SU-DHL-6 (cell line): Measurements from ENCODE around the gene AFAP1.

ENCODE experiments used
- EZH2phosphoT487 ChIP-seq: fragments of 200-600 bp; sonication (generic), shearing (Covaris generic); conservative IDR thresholded peaks from 2 replicates; pipeline ENCODE4 v1.6.1; 2018; ENCODE audit warnings: mild to moderate bottlenecking, antibody characterized with exemption, low read length, moderate library complexity, mixed read lengths
- TF ChIP-seq, protein P1 (sequence below): fragments of 200-600 bp; sonication (generic); IDR thresholded peaks from one replicate; pipeline ENCODE4 v1.5.1; 2017; ENCODE audit warnings: antibody characterized with exemption, mild to moderate bottlenecking, low read length, moderate library complexity; ENCODE audit not compliant: insufficient read depth, poor library complexity, severe bottlenecking

DNA sequence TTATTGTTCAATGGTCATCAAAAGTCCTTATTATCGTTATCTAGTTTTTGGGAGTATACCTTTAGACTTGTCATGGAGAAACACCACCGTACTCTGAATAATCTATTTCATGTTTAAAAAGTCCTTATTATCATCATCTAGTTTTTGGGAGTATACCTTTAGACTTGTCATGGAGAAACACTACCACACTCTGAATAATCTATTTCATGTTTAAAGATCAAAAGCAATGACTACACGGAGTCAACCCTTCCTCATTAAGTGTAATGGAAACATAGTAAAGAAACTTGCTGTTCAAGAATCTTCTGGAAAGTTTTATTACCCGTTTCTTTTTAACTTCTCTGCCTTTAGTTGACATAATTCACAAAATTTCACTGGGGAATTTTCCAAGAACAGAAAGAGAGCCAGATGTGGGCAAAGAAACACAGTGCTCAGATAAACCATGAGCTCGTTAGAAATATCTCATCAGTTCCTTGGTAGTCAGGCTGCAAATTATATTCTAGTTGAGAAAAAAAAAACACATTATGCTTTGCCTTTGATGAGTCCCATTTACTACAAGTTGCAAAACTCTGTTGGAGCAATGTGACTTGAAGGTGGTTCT, 158.8 kb downstream of the AFAP1 start:
- TF ChIP-seq, protein P1, sequence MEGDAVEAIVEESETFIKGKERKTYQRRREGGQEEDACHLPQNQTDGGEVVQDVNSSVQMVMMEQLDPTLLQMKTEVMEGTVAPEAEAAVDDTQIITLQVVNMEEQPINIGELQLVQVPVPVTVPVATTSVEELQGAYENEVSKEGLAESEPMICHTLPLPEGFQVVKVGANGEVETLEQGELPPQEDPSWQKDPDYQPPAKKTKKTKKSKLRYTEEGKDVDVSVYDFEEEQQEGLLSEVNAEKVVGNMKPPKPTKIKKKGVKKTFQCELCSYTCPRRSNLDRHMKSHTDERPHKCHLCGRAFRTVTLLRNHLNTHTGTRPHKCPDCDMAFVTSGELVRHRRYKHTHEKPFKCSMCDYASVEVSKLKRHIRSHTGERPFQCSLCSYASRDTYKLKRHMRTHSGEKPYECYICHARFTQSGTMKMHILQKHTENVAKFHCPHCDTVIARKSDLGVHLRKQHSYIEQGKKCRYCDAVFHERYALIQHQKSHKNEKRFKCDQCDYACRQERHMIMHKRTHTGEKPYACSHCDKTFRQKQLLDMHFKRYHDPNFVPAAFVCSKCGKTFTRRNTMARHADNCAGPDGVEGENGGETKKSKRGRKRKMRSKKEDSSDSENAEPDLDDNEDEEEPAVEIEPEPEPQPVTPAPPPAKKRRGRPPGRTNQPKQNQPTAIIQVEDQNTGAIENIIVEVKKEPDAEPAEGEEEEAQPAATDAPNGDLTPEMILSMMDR: no peak
- TF ChIP-seq EZH2phosphoT487: no peak
